COR-L47 (cell line): Measurements from ENCODE around the gene TP53I3.
"Not testable (repeated sequence)": the region's sequence is repeated elsewhere in the genome, so short reads cannot be mapped to it uniquely, and the experiment has no call there.

Source experiments
- DNase-seq: peaks from one replicate; lab custom pipeline; 2025; lab: John Stamatoyannopoulos, UW

The TP53I3 gene

DNA sequence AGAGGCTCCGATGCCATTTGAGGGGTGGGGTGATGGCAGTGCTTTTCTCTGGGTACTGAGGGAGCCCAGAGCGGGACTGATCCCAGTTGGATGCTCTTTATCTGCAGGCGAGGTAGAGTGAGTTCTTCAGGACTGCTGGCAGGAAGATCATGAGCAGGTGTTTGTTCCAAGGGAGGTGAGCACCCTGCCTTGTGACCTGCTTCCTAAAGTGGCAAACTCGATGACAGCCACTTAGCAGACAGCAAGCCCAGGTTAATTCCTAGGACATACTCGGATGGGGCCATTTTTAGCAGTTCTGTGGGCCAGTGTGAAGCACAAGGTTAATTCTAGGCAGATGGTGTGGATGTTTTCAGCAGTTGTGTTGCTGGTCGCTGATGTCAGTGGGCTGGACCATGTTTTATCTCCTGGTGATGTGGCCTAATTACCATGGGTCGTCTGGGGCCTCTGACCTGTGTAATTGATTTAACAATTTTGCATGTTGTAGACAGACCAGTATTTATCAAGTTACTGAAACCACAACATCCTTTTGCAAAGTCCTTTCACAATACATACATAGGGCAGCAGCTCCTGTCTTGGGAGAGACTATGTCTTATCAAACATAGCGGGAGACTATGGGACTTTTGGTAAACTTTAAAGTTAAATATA lies 30.1 kb downstream of the TP53I3 start:
- DNase-seq = no peak

DNA sequence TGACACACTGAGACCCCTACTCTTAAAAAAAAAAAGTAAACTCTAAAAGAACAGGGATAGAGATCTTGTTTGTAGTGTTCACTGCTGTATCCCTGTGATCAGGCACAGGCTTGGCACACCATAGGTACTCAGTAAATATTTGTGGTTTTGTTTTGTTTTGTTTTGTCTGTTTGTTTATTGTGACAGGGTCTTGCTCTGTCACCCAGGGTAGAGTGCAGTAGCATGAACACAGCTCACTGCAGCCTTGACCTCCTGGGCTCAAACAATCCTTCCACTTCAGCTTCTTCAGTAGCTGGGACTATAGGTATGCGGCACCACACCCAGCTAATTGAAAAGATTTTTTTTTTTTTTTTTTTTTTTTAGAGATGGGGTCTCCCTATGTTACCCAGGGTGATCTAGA lies 31.7 kb downstream of the TP53I3 start:
- DNase-seq = no peak

DNA sequence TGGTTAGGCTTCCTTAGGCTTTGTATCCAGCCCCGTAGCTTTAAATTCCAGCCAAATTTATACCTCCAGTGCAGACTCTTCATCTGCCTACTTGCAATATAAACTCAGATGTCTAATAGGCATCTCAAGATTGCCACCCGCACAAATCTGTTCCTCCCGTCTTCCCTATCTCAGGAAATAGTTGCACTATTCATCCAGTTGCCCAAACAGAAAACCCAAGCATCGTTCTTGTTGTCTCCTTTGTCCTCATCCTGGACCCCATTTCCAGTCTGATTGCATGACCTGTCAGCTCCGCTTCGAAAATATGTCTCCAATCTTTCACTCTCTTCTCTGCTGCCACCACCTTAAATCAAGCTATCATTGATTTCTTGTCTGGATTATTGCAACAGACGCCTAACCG lies 32.8 kb downstream of the TP53I3 start:
- DNase-seq = no peak

DNA sequence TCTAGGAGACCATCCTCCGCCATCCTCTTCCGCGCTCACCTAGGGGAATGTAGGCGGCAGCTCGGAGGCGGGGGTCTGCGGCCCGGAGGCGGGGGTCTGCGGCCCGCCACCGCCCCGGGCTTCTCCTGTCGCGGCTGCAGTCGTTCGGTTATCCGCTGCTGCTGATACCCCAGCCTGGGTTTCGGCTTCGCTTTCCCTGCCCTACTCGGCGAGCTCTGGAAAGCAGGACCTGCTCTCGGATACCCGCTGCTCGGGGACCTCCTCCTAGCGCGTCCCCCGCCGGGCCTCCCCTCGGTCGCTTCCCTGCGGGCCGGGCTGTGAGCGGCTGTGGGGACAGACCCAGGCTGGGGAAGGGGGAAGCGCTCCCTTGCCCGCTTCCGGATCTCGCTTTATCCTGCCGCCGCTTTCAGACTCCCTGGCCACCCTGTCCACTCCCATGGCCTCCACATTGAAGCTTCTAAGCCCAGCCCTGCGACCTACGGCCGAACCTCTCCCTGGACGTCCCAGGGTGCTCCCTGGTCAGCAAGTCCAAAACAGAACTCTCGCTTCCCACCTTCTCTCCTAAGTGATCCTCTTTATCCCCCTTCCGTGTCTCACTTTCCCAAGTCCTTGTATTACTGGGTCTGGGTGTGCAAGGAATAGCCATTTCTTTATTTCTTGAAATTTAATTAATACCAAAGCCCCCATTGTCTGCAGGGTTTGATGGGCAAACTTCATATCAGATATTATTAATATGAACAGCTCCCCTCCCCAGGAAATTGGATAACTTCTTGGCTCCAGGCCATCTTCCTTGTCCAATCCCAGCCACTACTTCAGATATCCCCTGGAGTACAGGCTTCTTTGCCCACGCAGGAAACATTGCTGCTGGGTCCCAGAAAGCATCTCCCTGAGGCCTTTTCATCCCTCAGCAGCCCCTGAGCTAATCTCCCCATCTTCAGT lies 34.3 kb downstream of the TP53I3 start:
- no peak for DNase-seq

GRCh38 chr2:24049485-24050021 lies 35.1 kb downstream of the TP53I3 start, which contains the start of gene FKBP1B:
FKBP1B (plus strand) TSS chr2:24049741; CDS start chr2:24049850, 109 bp downstream.
- peak; percentile 22 for DNase-seq

- peak; percentile 40 for DNase-seq
These were observed 35.7 kb downstream of the TP53I3 start for GRCh38 chr2:24048769-24049484.

GRCh38 chr2:24047703-24048033 lies 37.0 kb downstream of the TP53I3 start:
- DNase-seq = no peak

DNA sequence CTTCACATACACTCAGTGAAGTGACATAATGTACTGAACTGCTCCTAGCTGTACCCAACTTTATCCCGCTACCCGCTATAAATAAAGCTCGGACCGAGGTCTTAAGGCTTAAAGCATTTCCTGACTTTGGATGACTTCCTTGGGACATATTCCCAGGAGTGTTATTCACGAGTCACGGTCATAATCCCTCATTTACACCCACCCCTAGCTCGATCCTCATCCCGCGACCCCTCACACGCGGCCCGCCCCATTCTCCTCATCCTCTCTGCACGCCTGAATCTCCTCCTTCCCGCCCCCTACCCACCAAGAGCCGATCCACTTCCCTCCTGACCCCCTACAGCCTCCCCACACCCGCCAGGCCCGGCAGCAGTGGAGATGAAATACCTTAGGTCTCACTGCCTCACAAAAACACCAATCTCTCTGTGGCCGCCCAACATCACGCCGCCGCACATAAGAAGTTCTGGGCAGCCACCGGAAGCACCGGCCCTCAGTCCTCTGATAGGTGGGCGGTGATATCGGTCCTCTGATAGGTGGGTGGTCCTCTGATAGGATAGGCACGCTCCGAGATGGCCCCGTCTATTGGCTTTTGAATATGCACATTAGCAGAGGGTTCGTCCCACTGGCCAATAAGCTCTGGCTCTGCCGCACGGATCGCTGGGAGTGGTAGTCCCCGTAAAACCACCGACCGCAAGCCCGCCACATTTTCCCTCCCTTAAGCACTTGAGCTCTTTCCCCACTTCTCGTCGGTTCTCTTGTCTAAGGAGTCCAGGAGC lies 37.5 kb downstream of the TP53I3 start, which contains the start of gene WDCP:
Gene WDCP (minus strand): TSS at position 462 of the 773 bp plus-strand sequence. CDS start 7,897 bp downstream, outside the sequence.
- DNase-seq = peak; percentile 98

GRCh38 chr2:24046599-24046929 lies 38.1 kb downstream of the TP53I3 start:
- no peak for DNase-seq

- DNase-seq = no peak
These were observed 38.8 kb downstream of the TP53I3 start for GRCh38 chr2:24045511-24046508.

DNA sequence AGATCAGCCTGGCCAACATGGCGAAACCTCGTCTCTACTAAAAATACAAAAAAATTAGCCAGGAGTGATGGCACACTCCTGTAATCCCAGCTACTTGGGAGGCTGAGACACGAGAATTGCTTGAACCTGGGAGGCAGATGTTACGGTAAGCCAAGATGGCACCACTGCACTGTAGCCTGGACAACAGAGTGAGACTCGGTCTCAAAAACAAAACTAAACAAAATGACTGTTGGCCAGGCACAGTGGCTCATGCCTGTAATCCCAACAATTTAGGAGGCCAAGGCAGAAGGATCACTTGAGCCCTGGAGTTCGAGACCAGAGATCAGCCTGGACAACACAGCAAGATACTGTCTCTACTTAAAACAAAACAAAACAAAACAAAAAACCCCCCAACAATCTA lies 41.5 kb downstream of the TP53I3 start:
- DNase-seq = not testable (repeated sequence)

- DNase-seq = no peak
These were observed 44.1 kb downstream of the TP53I3 start for GRCh38 chr2:24040511-24040910.

DNA sequence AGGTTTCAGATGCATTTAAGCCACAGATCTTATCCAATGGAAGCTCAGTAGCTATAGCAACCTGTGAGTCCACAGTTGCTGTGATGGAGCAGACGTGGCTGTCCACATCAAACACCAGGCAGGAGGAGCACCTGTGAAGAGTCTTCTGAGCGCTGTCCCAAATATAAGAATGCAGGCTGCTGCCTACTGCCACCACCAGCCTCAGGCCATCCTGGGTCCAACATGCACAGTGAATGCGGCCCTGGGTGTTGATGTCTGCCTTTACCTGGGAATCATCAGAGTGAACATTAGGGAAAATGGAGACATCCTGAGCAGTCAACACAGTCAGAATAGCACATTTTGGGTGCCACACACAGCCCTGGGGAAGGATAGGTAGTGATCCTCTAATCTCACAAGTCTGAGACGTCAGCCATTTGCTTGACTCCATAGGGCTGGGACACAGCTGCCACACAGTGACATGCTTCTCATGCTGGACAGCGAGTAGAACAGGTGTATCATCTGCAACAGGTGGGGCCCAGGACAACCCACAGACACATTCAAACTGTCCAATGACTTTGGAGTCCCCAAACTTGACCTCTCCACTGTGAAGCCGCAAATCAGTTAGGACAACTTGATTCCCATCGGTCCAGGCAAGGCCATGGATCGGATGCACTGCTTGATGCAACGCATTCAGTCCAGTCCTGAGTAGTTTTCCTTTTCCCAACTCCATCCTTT lies 45.7 kb downstream of the TP53I3 start:
- DNase-seq = no peak
